A549 (cell line): ENCODE data around the gene OR10H3.

ENCODE experiments used
- EHMT2 ChIP-seq: fragments of 200-600 bp; sonication (generic); IDR thresholded peaks from 2 replicates; pipeline ENCODE4 v1.6.1; 2016; ENCODE audit warnings: antibody characterized with exemption, low read depth, mild to moderate bottlenecking, moderate library complexity
- RARB ChIP-seq: fragments of 250-450 bp; sonication (Bioruptor Pico); IDR thresholded peaks from 2 replicates; pipeline ENCODE4 v1.8.0; 2021; ENCODE audit warnings: mild to moderate bottlenecking, moderate library complexity
- RCOR1 ChIP-seq: fragments of 150-350 bp; IDR thresholded peaks from 2 replicates; pipeline ENCODE4 v1.6.1; 2014; ENCODE audit warnings: antibody characterized with exemption, low read length, low read depth
- TF ChIP-seq, protein P1 (sequence below): fragments of >200 bp; sonication (Bioruptor Twin); formaldehyde crosslinking; IDR thresholded peaks from 3 replicates; pipeline ENCODE4 v1.5.1; 2016

DNA sequence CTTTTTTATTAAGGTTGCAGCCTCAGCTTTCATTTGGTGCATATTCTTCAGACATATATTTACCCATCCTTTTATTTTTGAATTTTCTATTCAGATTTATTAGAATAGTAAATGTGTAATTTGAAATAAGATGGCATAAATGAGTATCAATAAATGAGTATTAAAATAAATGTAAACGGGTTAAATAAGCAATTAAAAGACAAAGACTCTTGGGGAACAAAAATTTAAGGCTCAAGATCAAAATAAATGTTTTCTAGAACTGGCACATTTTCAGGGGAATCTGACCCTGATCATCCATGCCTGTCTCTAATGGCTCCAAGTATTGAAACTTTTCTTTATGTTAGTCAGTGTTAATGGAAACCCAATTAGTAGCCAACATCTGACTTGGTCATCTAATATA is 3.0 kb downstream of the OR10H3 start:
- TF ChIP-seq, protein P1, sequence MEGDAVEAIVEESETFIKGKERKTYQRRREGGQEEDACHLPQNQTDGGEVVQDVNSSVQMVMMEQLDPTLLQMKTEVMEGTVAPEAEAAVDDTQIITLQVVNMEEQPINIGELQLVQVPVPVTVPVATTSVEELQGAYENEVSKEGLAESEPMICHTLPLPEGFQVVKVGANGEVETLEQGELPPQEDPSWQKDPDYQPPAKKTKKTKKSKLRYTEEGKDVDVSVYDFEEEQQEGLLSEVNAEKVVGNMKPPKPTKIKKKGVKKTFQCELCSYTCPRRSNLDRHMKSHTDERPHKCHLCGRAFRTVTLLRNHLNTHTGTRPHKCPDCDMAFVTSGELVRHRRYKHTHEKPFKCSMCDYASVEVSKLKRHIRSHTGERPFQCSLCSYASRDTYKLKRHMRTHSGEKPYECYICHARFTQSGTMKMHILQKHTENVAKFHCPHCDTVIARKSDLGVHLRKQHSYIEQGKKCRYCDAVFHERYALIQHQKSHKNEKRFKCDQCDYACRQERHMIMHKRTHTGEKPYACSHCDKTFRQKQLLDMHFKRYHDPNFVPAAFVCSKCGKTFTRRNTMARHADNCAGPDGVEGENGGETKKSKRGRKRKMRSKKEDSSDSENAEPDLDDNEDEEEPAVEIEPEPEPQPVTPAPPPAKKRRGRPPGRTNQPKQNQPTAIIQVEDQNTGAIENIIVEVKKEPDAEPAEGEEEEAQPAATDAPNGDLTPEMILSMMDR = no peak
- TF ChIP-seq EHMT2 (no peak), RARB (CRISPR knock-in tag) (no peak), RCOR1 (no peak)
